K562 (cell line): ENCODE results near the gene QRFP. TPM values are rescaled to one million over a fixed set of nuclear protein-coding genes. Genes with fewer than 3 reads are reported as not detected.

Experiments used
- ATAC-seq: fragments of 200-7000 bp; cut with Tn5 transposase; 3 replicates; pipeline ENCODE4 v1.9.1; 2020; ENCODE audit warnings: moderate library complexity
- BruUV-seq: library from RNA; stranded (reverse); fragments of 400-500 nt; replicated peaks from 2 replicates; lab custom pipeline; 2021; lab: Mats Ljungman, UMichigan
- CTCF ChIA-PET: fragments of 300-600 bp; formaldehyde crosslinking; extraction: SDS; loops from one replicate; lab custom pipeline; 2021; ENCODE audit warnings: low intra/inter-chr PET ratio; lab: Yijun Ruan, JAX
- POLR2A ChIA-PET: fragments of 300-600, 350-650 bp; sonication (Branson Sonifier 250); formaldehyde crosslinking; extraction: SDS; loops from one replicate; lab custom pipeline; 2021; ENCODE audit warnings: antibody characterized with exemption, inconsistent platforms; lab: Yijun Ruan, JAX
- DNase-seq, 4 experiments: peaks; one replicate each; pipeline versions ENCODE4 v3.0.0 to v3.0.0-alpha.2; 2011 to 2018; ENCODE audit warnings: low spot score in 3 of 4, mixed read lengths in 3 of 4; ENCODE audit errors: extremely low read depth in 1 of 4
- FAIRE-seq: peaks from 2 replicates; lab custom pipeline; 2011; peaks lifted over from hg19 to GRCh38; lab: Jason Lieb, UNC
- H2AFZ ChIP-seq: 2 replicates; pipeline ENCODE4 v1.6.0; 2011; ENCODE audit warnings: low read depth, low read length, control low read depth, inconsistent platforms
- H3K27ac ChIP-seq: fragments of 200-600 bp; 3 replicates; pipeline ENCODE4 v1.8.0; 2011; ENCODE audit warnings: low read depth, mild to moderate bottlenecking, control low read depth, inconsistent platforms, low read length, moderate library complexity, mixed read lengths; ENCODE audit errors: extremely low read depth
- H3K27me3 ChIP-seq, 2 experiments: fragments of 300-600 bp in 1 of 2; 2 replicates in 1 of 2; 3 replicates in 1 of 2; pipeline versions ENCODE4 v1.6.0 to v1.8.0; 2011; ENCODE audit warnings: inconsistent platforms in 2 of 2, low read length in 2 of 2, mild to moderate bottlenecking in 1 of 2, mixed read lengths in 1 of 2, moderate library complexity in 1 of 2; ENCODE audit not compliant: control insufficient read depth in 2 of 2, insufficient read depth in 2 of 2
- H3K36me3 ChIP-seq: fragments of 300-600 bp; 3 replicates; pipeline ENCODE4 v1.8.0; 2011; ENCODE audit warnings: mild to moderate bottlenecking, low read length, inconsistent platforms; ENCODE audit not compliant: control insufficient read depth, insufficient read depth
- H3K4me1 ChIP-seq, 2 experiments: fragments of 200-600 bp in 1 of 2; replicated peaks in 1 of 2; 2 replicates in 1 of 2; 3 replicates in 1 of 2; pipeline versions ENCODE4 v1.5.1 to v1.8.0; 2011; ENCODE audit warnings: inconsistent platforms in 2 of 2, low read length in 2 of 2, mild to moderate bottlenecking in 1 of 2, mixed read lengths in 1 of 2, moderate library complexity in 1 of 2; ENCODE audit not compliant: control insufficient read depth in 2 of 2, insufficient read depth in 2 of 2
- H3K4me2 ChIP-seq: 2 replicates; pipeline ENCODE4 v1.6.1; 2011; ENCODE audit warnings: low read length, control low read depth, inconsistent platforms, mixed read lengths; ENCODE audit not compliant: insufficient read depth
- H3K4me3 ChIP-seq: fragments of 200-600 bp; sonication (generic), shearing (Covaris generic); 2 replicates; pipeline ENCODE4 v1.5.1; 2016; ENCODE audit warnings: control low read depth, inconsistent platforms
- H3K79me2 ChIP-seq: fragments of 200-600 bp; 3 replicates; pipeline ENCODE4 v1.8.0; 2011; ENCODE audit warnings: low read length, inconsistent platforms; ENCODE audit not compliant: control insufficient read depth, insufficient read depth
- H3K9ac ChIP-seq, 2 experiments: 2 replicates each; pipeline versions ENCODE4 v1.6.0 to v1.6.1; 2011; ENCODE audit warnings: low read depth in 2 of 2, low read length in 2 of 2, control low read depth in 1 of 2, inconsistent platforms in 1 of 2, mild to moderate bottlenecking in 1 of 2, mixed read lengths in 1 of 2; ENCODE audit not compliant: insufficient read depth in 1 of 2
- H3K9me1 ChIP-seq: one replicate; pipeline ENCODE4 v1.6.0; 2011; ENCODE audit warnings: inconsistent platforms, mild to moderate bottlenecking, low read length, moderate library complexity; ENCODE audit not compliant: control insufficient read depth, insufficient read depth
- H3K9me3 ChIP-seq: replicated peaks from 2 replicates; pipeline ENCODE4 v1.5.1; 2011; ENCODE audit warnings: low read depth, low read length, inconsistent platforms; ENCODE audit not compliant: control insufficient read depth, insufficient read depth
- H4K20me1 ChIP-seq: replicated peaks from 2 replicates; pipeline ENCODE4 v1.6.1; 2011; ENCODE audit warnings: low read length, inconsistent platforms, mixed read lengths; ENCODE audit not compliant: control insufficient read depth, insufficient read depth
- ATF7 ChIP-seq: fragments of 450-650 bp; IDR thresholded peaks from 2 replicates; pipeline ENCODE4 v1.7.1; 2014; ENCODE audit warnings: mild to moderate bottlenecking, moderate library complexity
- E2F1 ChIP-seq: sonication (generic); formaldehyde crosslinking; IDR thresholded peaks from 2 replicates; pipeline ENCODE4 v1.8.1; 2023; ENCODE audit warnings: mild to moderate bottlenecking, missing genetic modification reagents, moderate library complexity
- IFI16 ChIP-seq: fragments of 250-450 bp; sonication (Bioruptor Pico); IDR thresholded peaks from 2 replicates; pipeline ENCODE4 v2.1.2; 2022; ENCODE audit warnings: mild to moderate bottlenecking, inconsistent platforms
- SIX5 ChIP-seq, 2 experiments: IDR thresholded peaks; 2 replicates each; pipeline ENCODE4 v1.6.1; 2011; ENCODE audit warnings: low read length in 2 of 2, borderline replicate concordance in 1 of 2, low read depth in 1 of 2, mild to moderate bottlenecking in 1 of 2, moderate library complexity in 1 of 2; ENCODE audit not compliant: insufficient read depth in 1 of 2
- SP2 ChIP-seq: IDR thresholded peaks from 2 replicates; pipeline ENCODE4 v1.6.1; 2011; ENCODE audit warnings: mild to moderate bottlenecking, low read depth, low read length, moderate library complexity; ENCODE audit not compliant: poor library complexity, severe bottlenecking; ENCODE audit errors: extremely low read depth
- ZFP36 ChIP-seq: fragments of 150-350 bp; IDR thresholded peaks from 2 replicates; pipeline ENCODE4 v1.6.1; 2018; ENCODE audit warnings: low read length, low read depth; ENCODE audit not compliant: partially characterized antibody
- ZKSCAN1 ChIP-seq: fragments of 150-350 bp; IDR thresholded peaks from 2 replicates; pipeline ENCODE4 v1.6.1; 2016; ENCODE audit warnings: low read depth, low read length
- ZNF561 ChIP-seq: fragments of 450-650 bp; formaldehyde crosslinking; conservative IDR thresholded peaks from 2 replicates; pipeline ENCODE4 v1.4.0; 2020; ENCODE audit warnings: mild to moderate bottlenecking, moderate library complexity
- WGBS: fragments of 100-300 bp; shearing (Covaris generic); methylation state at CpG from one replicate; pipeline ENCODE4 v1.1.6; 2016; ENCODE audit warnings: low coverage, mixed read lengths; ENCODE audit not compliant: insufficient coverage; ENCODE audit errors: missing lambda C conversion rate; 5-methylcytosine and 5-hydroxymethylcytosine counted together
- in situ Hi-C: fragments of 300-500 bp; cut with MboI; formaldehyde crosslinking; loops from 4 replicates; pipeline ENCODE4 v1.15.0; 2018; ENCODE audit warnings: inconsistent platforms, mixed read lengths
- intact Hi-C: fragments of 100-400 bp; cut with micrococcal nuclease; formaldehyde crosslinking; loops from 2 replicates; pipeline ENCODE4 v1.14.2; 2022
- polyA plus RNA-seq, 8 experiments: library from polyadenylated mRNA; depleted of rRNA in 4 of 8; stranded (reverse) in 5 of 8; unstranded in 3 of 8; fragments of >200 nt; fragmentation: Nextera tagmentation in 2 of 8; fragmentation: Illumina TruSeq in 1 of 8; extraction: Ambion mirVana in 2 of 8; extraction: Trizol in 1 of 8; gene quantifications; 2 replicates each; pipeline versions ENCODE4 v1.2.1 to v1.2.3, GENCODE V29; 2011 to 2014; ENCODE audit warnings: inconsistent platforms in 1 of 8, missing spikeins in 1 of 8
- total RNA-seq, 7 experiments: library from RNA; depleted of rRNA in 6 of 7; stranded (reverse); fragments of >200 nt in 6 of 7; fragmentation: Illumina TruSeq in 2 of 7; extraction: Trizol in 2 of 7; gene quantifications; 2 replicates each; pipeline versions ENCODE4 v1.2.1 to v1.2.3, GENCODE V29; 2011 to 2021; ENCODE audit warnings: low replicate concordance in 1 of 7
- TF ChIP-seq, protein P1 (sequence below): fragments of 250-450 bp; sonication (Bioruptor Pico); IDR thresholded peaks from 2 replicates; pipeline ENCODE4 v1.5.0; 2021
- TF ChIP-seq, protein P2 (sequence below): fragments of 150-350 bp; IDR thresholded peaks from 2 replicates; pipeline ENCODE4 v1.6.1; 2014; ENCODE audit warnings: low read depth, mild to moderate bottlenecking, low read length, borderline replicate concordance

QRFP gene
- total and polyA plus RNA-seq, 9 of the 15 experiments (the other 6 are each of a cell fraction or from before 2014, with no cell fraction given), result not detected

DNA sequence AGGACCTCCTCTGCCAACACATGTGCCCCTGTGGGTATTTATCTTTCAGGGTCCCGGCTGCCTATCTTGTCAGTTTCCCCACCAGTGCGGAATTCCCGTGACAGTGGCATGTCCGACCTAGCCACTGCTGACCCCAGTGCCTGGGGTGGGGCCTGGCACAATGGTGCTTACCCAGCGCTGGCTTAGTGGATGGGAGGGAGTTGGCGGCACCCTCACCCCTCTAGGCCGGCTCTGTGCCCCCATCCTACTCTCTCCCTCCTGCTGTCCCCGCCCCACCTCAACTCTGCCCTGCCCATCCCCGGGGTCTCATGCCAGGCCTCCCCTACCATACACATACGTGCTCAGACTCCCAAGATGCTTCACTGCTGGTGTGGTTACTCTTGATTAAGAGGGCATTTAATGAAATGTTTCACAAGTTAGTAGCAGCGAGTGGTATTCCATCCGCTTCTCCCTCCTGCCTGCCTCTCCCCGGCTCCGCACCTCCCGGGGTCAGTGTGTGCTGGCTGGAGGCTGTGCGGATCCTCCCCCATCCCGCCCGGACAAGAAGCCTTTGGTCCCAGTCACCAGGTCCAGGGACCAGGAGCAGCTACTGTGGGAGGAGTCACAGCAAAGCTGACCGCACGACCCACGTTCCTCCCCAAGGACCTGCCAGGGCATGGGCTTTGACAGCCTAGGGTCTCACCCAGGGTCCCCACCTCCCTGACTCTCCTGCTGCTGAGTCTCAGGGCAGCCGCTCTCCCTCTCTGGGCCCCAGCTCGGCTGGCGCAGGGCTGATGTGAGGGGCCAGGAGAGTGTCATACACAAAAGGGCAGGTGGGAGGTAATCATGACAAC is 9.5 kb upstream of the QRFP start:
- Histone ChIP-seq H4K20me1 (peaks cover 76% of the 10 kb centered on the region), H2AFZ (no peak overlapping the region), H3K27ac (no peak overlapping the region), H3K9me3 (no peaks in the 10 kb centered on the region), H3K27me3 (peaks cover 83 to 87% of the 10 kb centered on the region in 2 experiments), H3K4me1 (peaks cover 0 to 55% of the 10 kb centered on the region in 2 experiments; a peak in 2 of 5 replicates), H3K9me1 (peaks cover 11% of the 10 kb centered on the region), H3K9ac (peak overlapping the region in 1 of 2 experiments; percentile 60; a peak in 2 of 4 replicates), H3K4me3 (no peak overlapping the region), H3K79me2 (no peaks in the 10 kb centered on the region), H3K36me3 (no peaks in the 10 kb centered on the region), H3K4me2 (no peak overlapping the region)
- ATAC-seq (peak; percentile 5), FAIRE-seq (no peak), DNase-seq (peak in 3 of 4 experiments; percentile 65 to 76 (median 75))
- POLR2A ChIA-PET, result interaction anchor here (0.9 to 25.7 kb wide), 8 partner anchors 13 to 219 kb away, joined by 3 to 582 read pairs (median 6); partner anchors contain the start of genes NUP214 and QRFP
- in situ Hi-C loops (no loop called here), intact Hi-C loops (no loop called here)
- CTCF ChIA-PET, result no interaction called here
- no TSS peak for BruUV-seq
- 6% methylated on average over 24 of the region's 24 CpGs for WGBS
- TF ChIP-seq E2F1 (peak; percentile 35; the same call in 1 of the 2 replicates), SP2 (peak; percentile 16), ZFP36 (peak; percentile 30), SIX5 (IDR thresholded peaks at IDR 0.05; ENCODE audit: borderline replicate concordance in 1 of 2, insufficient read depth in 1 of 2, low read depth in 1 of 2, low read length in 2 of 2) (0 out of 4 replicates have a peak, but pooled peaks of 1 of the 2 experiments have one; percentile 11), ATF7 (no peak), ZKSCAN1 (0 out of 2 replicates have a peak, but pooled peaks have one; percentile 11), ZNF561 (no peak), IFI16 (no peak)
- TF ChIP-seq, protein P1, sequence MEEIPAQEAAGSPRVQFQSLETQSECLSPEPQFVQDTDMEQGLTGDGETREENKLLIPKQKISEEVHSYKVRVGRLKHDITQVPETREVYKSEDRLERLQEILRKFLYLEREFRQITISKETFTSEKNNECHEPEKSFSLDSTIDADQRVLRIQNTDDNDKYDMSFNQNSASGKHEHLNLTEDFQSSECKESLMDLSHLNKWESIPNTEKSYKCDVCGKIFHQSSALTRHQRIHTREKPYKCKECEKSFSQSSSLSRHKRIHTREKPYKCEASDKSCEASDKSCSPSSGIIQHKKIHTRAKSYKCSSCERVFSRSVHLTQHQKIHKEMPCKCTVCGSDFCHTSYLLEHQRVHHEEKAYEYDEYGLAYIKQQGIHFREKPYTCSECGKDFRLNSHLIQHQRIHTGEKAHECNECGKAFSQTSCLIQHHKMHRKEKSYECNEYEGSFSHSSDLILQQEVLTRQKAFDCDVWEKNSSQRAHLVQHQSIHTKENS (CRISPR knock-in tag), result no peak
- TF ChIP-seq, protein P2, sequence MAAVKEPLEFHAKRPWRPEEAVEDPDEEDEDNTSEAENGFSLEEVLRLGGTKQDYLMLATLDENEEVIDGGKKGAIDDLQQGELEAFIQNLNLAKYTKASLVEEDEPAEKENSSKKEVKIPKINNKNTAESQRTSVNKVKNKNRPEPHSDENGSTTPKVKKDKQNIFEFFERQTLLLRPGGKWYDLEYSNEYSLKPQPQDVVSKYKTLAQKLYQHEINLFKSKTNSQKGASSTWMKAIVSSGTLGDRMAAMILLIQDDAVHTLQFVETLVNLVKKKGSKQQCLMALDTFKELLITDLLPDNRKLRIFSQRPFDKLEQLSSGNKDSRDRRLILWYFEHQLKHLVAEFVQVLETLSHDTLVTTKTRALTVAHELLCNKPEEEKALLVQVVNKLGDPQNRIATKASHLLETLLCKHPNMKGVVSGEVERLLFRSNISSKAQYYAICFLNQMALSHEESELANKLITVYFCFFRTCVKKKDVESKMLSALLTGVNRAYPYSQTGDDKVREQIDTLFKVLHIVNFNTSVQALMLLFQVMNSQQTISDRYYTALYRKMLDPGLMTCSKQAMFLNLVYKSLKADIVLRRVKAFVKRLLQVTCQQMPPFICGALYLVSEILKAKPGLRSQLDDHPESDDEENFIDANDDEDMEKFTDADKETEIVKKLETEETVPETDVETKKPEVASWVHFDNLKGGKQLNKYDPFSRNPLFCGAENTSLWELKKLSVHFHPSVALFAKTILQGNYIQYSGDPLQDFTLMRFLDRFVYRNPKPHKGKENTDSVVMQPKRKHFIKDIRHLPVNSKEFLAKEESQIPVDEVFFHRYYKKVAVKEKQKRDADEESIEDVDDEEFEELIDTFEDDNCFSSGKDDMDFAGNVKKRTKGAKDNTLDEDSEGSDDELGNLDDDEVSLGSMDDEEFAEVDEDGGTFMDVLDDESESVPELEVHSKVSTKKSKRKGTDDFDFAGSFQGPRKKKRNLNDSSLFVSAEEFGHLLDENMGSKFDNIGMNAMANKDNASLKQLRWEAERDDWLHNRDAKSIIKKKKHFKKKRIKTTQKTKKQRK, result 0 out of 2 replicates have a peak, but pooled peaks have one; percentile 58
